GM18519 (cell line): ENCODE measurements around the gene NSUN2.

Experiments used
- ATAC-seq: cut with Tn5 transposase; IDR thresholded peaks from one replicate; pipeline ENCODE4 v1.9.1; 2021; ENCODE audit warnings: mild to moderate bottlenecking, moderate library complexity; ENCODE audit not compliant: unreplicated experiment, low FRiP score

The NSUN2 gene

GRCh38 chr5:6567835-6568234 lies 65.0 kb downstream of the NSUN2 start:
- no peak for ATAC-seq

- no peak for ATAC-seq
These were observed 65.8 kb downstream of the NSUN2 start for GRCh38 chr5:6567068-6567467.

- no peak for ATAC-seq
These were observed 67.4 kb downstream of the NSUN2 start for GRCh38 chr5:6565492-6565891.

DNA sequence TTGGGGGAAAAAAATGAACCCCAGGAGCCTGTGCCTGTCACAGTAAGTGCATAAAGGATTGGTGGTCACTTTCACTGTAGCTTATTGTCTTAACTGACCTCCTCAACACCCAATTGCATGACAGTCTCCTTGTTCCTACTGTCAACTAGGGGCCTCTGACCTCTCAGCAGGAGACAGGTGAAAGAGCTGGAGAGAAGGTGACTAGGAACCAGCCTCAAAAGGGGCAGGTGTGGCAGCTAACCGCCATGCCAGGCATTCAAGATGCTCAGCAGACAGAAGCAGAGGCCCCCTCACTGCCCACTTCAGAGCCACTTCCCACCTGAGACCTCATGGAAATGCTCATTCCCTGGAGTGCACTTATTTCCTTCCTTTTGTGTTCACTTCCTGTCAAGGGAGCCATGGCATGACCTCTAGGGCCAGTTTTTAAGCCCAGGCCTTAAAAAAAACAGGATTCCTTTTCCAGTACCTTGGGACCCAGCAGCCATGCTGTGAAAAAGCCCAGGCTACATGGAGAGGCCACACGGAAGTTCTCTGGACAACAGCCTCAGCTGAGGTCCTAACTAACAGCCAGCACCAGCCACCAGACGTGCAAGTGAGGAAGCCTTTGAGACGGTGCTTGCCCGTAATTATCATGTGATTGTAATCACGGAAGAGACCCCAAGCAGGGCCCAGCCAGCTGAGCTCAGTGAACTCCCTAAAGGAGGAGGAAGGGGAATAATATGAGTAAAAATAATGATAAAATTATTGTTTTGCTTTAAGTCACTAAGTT lies 74.9 kb downstream of the NSUN2 start:
- ATAC-seq, result no peak

DNA sequence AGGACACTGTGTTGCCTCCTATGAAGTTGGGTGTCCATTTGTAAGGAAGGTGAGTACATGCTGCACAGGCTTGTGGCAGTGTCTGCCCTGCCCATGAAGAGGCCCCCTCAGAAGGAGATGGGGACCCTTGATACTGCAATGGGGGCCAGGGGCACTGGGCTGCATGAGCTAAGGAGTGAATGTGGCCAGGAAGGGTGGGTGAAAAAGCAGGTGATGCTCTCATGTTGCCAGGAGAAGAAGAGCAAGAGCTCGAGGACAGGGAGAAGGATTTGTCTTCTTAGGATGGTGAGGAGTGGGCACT lies 76.1 kb downstream of the NSUN2 start:
- ATAC-seq, result no peak

DNA sequence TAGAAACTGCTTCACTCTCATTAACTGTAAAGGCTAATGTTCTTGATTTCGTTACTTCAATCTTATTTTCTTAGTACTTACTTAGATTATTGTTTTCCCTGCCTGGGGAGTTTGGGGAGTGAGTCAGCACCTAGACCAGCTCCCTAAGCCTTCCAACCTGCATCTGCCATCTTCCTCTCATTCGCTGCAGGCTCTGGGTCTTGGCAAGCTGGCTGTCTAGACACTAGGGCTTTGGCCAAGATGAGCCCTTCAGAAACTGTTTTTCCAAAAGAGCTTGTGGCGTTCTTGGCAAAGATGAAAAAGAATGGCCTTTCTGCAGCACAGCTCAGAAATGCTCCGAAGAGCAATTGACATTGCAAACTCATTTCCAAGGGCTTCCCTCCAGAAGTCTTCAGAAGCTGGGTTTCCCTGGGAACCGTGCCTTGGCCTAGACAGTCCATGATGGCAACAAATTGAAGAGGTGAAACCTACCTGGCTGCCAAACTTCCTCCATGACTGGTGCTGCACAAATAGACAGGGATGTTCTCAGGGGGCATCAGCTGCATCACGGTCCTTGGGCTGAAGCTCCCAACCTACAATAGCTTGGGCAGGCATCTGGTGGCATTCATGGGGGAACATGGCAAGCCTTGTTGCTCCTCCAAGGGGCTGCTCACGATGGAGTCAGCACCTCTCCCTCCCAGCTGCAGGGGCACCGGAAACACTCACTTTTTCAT lies 76.6 kb downstream of the NSUN2 start:
- ATAC-seq, result no peak

GRCh38 chr5:6554812-6555211 lies 78.0 kb downstream of the NSUN2 start:
- ATAC-seq, result no peak

- ATAC-seq, result no peak
These were observed 78.9 kb downstream of the NSUN2 start for GRCh38 chr5:6553972-6554371.

- no peak for ATAC-seq
These were observed 80.2 kb downstream of the NSUN2 start for GRCh38 chr5:6552612-6553011.

GRCh38 chr5:6551955-6552313 lies 80.9 kb downstream of the NSUN2 start:
- ATAC-seq, result no peak

- no peak for ATAC-seq
These were observed 81.4 kb downstream of the NSUN2 start for GRCh38 chr5:6551287-6551954.

GRCh38 chr5:6550628-6551027 lies 82.2 kb downstream of the NSUN2 start:
- no peak for ATAC-seq
